Nucleus accumbens (tissue), 56 donors: ENCODE data around the gene MARCHF9.

Experiments
- DNase-seq, 56 donors: peaks; one replicate each; lab custom pipeline; 2025; lab: John Stamatoyannopoulos, UW

MARCHF9 gene

GRCh38 chr12:57751788-57752667 lies 2.9 kb upstream of the MARCHF9 start, which contains the start of gene CDK4:
CDK4 (minus strand) TSS chr12:57752310; CDS start chr12:57751717, 593 bp downstream.
- peak; percentile 89 to 100 (median 100) for DNase-seq

- no peak for DNase-seq
Measured at GRCh38 chr12:57752668-57753000, 2.3 kb upstream of the MARCHF9 start.

DNA sequence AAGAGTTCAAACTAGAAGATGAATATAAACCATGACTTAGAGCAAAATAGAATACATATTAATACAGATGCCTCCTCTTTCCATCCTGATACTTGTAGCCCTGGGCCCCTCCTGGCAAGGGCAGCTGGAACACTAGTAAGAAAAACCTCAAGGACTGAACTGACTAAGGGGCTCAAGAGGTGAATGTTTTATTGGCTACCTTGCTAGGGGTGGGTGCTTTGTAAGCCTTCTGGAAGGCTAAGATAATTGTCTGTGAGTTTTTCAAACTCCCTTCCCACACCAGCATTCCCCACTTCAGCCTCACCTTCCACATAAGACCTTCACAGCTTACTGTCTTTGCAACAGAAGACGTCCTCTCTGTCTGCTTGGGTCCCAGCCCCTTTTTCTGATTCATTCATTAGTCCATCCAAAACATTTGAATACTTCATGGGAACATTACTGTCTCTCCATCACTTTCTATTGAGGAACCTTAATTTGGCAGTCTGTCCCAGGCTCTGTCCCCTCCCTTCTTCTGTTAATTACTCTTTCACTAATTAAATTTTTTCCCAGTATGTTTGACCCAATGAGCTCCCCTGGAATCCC lies 1.1 kb upstream of the MARCHF9 start:
- no peak for DNase-seq

DNA sequence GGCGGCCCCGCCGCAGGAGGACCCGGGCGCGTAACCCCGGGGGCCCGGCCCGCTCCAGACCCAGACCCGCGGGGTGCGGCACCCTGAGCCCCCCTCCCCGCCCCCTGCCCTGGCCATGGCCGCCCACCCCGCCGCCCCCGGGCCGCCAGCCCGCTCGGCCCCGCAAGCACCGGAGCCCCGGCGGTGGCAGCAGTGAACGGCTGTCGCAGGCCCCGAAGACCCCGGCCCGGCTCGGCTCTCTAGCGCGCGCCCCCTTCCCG lies 221 bp downstream of the MARCHF9 start:
- no peak for DNase-seq

DNA sequence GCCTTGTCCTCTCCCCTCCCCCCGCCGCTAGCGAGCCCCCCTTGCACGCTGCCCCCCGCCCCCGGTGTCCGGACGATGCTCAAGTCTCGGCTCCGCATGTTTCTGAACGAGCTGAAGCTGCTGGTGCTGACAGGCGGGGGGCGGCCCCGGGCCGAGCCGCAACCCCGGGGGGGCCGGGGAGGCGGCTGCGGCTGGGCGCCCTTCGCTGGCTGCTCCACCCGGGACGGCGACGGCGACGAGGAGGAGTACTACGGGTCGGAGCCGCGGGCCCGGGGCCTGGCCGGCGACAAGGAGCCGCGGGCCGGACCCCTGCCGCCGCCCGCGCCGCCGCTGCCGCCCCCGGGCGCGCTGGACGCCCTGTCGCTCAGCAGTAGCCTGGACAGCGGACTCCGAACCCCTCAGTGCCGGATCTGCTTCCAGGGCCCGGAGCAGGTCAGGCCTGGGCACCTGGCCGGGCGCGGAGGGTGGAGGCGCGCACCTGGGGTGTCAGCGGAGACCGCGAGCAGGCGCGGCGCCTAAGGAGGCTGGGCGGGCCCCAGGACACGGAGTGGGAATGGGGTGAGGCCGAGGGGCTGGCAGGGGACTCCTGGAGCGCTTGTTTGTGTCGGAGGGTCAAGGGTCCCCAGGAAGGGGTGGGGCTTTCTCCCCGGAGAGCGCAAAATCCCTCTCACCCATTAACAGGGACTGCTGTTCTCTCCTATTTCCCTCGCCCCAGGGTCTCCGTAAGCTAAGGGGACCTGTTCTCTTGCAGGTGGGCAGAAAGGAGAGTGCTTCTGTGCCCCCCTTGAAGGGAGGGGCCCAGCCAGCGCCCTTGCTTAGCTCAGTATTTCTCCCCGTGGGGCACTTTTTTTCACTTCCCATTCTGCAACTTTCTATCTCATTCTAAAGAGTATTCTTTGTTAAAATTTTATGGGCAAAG lies 810 bp downstream of the MARCHF9 start:
- peak in 4 of 56 donors; percentile 14 to 58 (median 37) for DNase-seq

GRCh38 chr12:57756406-57757341 lies 1.8 kb downstream of the MARCHF9 start:
- peak in 4 of 56 donors; percentile 13 to 25 (median 16) for DNase-seq

DNA sequence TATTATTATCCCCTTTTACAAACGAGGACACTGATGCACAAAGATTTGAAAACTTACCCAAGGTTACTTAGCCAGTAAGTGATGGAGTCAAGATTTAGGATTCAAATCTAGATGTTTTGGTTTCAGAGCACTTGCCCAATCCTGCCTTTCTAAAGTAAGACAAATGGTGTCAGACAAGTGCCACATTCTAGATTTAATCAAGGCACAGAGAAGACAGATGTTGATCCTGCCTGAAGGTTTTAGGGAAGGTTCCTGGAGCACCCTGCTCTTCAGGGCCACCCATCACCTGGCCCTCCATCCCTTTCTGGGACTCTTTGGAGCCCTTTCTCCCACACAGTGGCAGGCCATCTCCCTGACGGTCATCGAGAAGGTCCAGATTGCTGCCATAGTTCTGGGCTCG lies 2.9 kb downstream of the MARCHF9 start:
- DNase-seq: no peak

DNA sequence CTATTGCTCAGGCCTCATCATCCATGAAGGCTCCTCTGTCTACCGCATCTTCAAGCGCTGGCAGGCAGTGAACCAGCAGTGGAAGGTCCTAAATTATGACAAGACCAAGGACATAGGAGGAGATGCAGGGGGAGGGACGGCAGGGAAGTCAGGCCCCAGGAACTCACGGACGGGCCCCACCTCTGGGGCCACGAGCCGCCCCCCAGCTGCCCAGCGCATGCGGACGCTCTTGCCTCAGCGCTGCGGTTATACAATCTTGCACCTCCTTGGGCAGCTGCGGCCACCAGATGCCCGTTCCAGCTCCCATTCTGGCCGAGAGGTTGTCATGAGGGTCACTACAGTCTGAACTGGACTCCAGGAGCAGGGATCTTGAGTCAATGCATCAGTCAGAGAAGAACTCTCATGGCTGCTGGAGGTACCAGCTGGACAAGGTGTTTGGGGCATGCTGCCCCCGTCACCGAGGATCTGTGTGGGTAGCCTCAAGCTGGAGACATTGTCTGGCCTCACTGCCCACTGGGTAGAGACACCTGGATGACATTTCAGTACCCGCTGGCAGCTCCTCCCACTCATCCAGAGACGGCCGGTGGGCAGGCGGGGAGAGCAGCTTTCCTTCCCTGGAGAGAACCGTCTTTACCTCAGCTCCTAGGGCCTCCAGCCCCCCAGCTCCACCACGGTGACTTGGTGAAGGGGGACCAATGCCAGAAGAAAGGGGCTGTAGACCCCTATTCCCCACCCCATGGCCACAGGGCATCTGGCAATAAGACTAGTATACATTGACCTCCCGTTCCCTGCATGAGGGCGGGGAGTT lies 3.9 kb downstream of the MARCHF9 start:
- no peak for DNase-seq

- peak in 8 of 56 donors; percentile 9 to 39 (median 23) for DNase-seq
Measured at GRCh38 chr12:57759360-57759980, 4.6 kb downstream of the MARCHF9 start.

GRCh38 chr12:57760347-57760982 lies 5.6 kb downstream of the MARCHF9 start:
- no peak for DNase-seq

GRCh38 chr12:57761391-57761998 lies 6.6 kb downstream of the MARCHF9 start:
- no peak for DNase-seq

GRCh38 chr12:57762463-57762862 lies 7.6 kb downstream of the MARCHF9 start:
- no peak for DNase-seq

DNA sequence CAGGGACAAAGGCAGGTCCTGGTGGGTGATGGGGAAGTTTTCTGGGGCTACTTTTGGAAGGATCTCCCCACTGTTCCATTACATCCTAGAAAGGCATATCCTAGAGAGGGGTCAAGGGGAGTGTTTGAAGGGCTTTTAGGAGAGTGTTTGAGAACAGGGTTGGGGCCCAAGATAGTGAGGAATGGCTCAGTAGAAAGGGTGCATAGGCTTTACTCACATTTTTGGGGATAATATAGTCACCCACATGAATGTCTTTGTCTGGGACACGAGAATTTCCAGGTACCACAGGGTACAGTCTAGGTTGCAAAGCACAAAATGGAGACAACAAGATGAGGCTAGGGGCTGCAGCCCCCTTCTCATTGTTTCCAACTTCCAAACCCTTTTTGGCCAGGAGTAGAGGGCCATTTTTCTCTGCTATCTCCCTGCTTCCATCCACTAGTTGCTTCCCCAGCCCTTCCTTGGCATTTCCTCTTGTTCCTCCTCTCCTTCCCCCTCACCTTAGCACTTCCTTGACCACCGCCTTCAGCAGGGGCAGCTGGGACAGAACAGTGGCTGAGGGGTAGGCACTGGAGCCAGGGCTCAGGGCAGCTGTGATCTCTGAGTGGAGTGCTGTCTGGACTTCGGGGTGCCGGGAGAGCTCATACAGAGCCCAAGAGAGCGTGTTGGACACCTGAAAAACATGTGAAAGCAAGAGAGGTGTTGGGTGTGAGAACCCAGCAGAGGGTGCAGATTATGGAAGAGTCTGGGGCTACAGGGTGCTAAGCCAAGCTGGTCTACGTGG lies 9.2 kb downstream of the MARCHF9 start:
- DNase-seq: no peak

DNA sequence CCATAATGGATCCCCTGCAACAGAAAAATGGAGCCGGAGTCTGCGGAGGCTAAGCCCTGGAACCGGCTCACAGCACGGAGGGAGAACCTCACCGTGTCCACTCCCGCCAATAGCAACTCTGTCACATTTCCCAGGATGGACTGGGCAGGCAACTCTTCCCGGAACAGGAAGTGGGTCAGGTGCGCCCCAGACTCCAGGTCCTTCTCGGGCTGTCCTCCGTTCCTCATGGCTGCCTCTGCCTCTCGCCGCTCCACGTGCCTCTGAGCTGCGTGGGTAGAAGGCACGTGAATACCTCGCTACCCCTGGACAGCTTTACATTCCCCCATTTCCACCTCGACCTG lies 9.7 kb downstream of the MARCHF9 start:
- no peak for DNase-seq

DNA sequence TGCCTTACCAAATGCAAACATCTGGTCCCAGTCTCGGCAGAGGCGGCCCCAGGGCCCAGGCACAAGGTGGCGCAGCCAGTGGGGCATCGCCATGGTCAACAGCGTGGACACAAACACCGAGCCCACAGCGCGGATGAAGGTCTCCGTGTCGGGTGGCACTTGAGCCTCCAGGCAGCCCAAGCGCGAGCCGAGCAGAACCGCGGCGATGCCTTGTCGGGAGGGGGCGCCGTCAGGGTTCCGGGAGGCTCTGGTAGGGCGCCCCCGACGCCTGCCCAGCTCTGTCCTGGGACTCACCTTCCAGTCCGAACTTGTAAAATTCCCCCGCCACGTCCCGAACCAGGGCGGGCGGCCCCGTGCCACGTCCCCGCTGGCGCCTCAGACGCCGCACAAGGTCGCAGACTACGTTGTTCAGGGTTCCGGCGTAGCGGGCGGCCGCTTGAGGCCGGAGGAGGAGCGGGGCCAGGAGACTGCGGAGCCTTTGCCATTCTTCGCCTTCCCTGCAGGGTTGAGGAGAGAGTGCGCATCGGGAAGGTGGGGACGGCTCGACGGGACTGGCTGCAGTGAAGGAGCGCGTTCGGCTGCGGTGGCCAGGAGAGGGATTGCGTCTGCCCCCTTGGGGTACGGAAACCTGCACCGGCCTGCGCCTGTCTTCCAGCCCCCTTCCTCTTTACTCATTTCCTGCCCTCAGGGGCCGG lies 10.2 kb downstream of the MARCHF9 start:
- no peak for DNase-seq

GRCh38 chr12:57765698-57766463 lies 11.0 kb downstream of the MARCHF9 start:
- no peak for DNase-seq
